Endothelial cell of umbilical vein (primary cell): ENCODE results near the gene PKD2L1. TPM values are rescaled to one million over a fixed set of nuclear protein-coding genes. Genes with fewer than 3 reads are reported as not detected.

Experiments
- BruUV-seq: library from RNA; stranded (reverse); fragments of 400-500 nt; replicated peaks from 2 replicates; lab custom pipeline; 2021; lab: Mats Ljungman, UMichigan
- CTCF ChIA-PET: fragments of 300-600, 350-600 bp; sonication (Branson Sonifier 250); formaldehyde crosslinking; loops from one replicate; lab custom pipeline; 2021; ENCODE audit warnings: antibody characterized with exemption, inconsistent platforms; lab: Charles Lee
- POLR2A ChIA-PET: fragments of 300-600, 350-600 bp; sonication (Branson Sonifier 250); formaldehyde crosslinking; loops from one replicate; lab custom pipeline; 2021; ENCODE audit warnings: antibody characterized with exemption, inconsistent platforms; lab: Charles Lee
- DNase-seq: peaks from one replicate; pipeline ENCODE4 v3.0.0-alpha.2; 2011; ENCODE audit warnings: low read depth, low spot score
- FAIRE-seq: peaks from 2 replicates; lab custom pipeline; 2011; peaks lifted over from hg19 to GRCh38; lab: Jason Lieb, UNC
- H2AFZ ChIP-seq: 2 replicates; pipeline ENCODE4 v1.6.0; 2012; ENCODE audit warnings: low read depth, low read length, control low read depth, inconsistent platforms
- H3K27ac ChIP-seq: 2 replicates; pipeline ENCODE4 v1.5.1; 2011; ENCODE audit warnings: low read depth, mild to moderate bottlenecking, control low read depth, low read length, moderate library complexity; ENCODE audit not compliant: insufficient read depth
- H3K27me3 ChIP-seq, 2 experiments: 2 replicates each; pipeline versions ENCODE4 v1.6.0 to v1.6.1; 2011; ENCODE audit warnings: low read length in 2 of 2, mixed read lengths in 1 of 2; ENCODE audit not compliant: control insufficient read depth in 2 of 2, insufficient read depth in 2 of 2
- H3K36me3 ChIP-seq, 2 experiments: 2 replicates in 1 of 2; 3 replicates in 1 of 2; pipeline ENCODE4 v1.5.1; 2011; ENCODE audit warnings: low read length in 2 of 2, mild to moderate bottlenecking in 1 of 2, moderate library complexity in 1 of 2; ENCODE audit not compliant: control insufficient read depth in 2 of 2, insufficient read depth in 2 of 2; ENCODE audit errors: extremely low read depth in 1 of 2
- H3K4me1 ChIP-seq: 3 replicates; pipeline ENCODE4 v1.5.1; 2011; ENCODE audit warnings: mild to moderate bottlenecking, low read length; ENCODE audit not compliant: control insufficient read depth, insufficient read depth; ENCODE audit errors: extremely low read depth
- H3K4me2 ChIP-seq: 2 replicates; pipeline ENCODE4 v1.6.1; 2011; ENCODE audit warnings: low read length, control low read depth, mixed read lengths; ENCODE audit not compliant: insufficient read depth
- H3K4me3 ChIP-seq, 3 experiments: fragments of 200-600 bp in 1 of 3; sonication (generic), shearing (Covaris generic) in 1 of 3; replicated peaks in 1 of 3; 2 replicates each; pipeline ENCODE4 v1.5.1; 2011 to 2016; ENCODE audit warnings: control low read depth in 3 of 3, low read length in 3 of 3, mild to moderate bottlenecking in 2 of 3, inconsistent platforms in 1 of 3, low read depth in 1 of 3, moderate library complexity in 1 of 3; ENCODE audit not compliant: insufficient read depth in 1 of 3
- H3K79me2 ChIP-seq: 2 replicates; pipeline ENCODE4 v1.6.0; 2012; ENCODE audit warnings: low read length, inconsistent platforms; ENCODE audit not compliant: control insufficient read depth, insufficient read depth
- H3K9ac ChIP-seq: replicated peaks from 2 replicates; pipeline ENCODE3; 2011; ENCODE audit warnings: low read length, control low read depth; ENCODE audit not compliant: insufficient read depth; ENCODE audit errors: extremely low read depth
- H3K9me1 ChIP-seq: replicated peaks from 3 replicates; pipeline ENCODE4 v1.6.0; 2011; ENCODE audit warnings: mild to moderate bottlenecking, low read length; ENCODE audit not compliant: control insufficient read depth, insufficient read depth; ENCODE audit errors: extremely low read depth
- H3K9me3 ChIP-seq: replicated peaks from 2 replicates; pipeline ENCODE4 v1.5.1; 2012; ENCODE audit warnings: low read length, inconsistent platforms; ENCODE audit not compliant: control insufficient read depth, insufficient read depth
- H4K20me1 ChIP-seq: replicated peaks from 2 replicates; pipeline ENCODE3; 2011; ENCODE audit warnings: mild to moderate bottlenecking, low read length; ENCODE audit not compliant: control insufficient read depth, insufficient read depth; ENCODE audit errors: extremely low read depth
- CTCF ChIP-seq, 2 donors: IDR thresholded peaks; 1 replicate in 1 of 2; 2 replicates in 1 of 2; pipeline ENCODE4 v1.5.1; 2011; ENCODE audit warnings: low read length in 2 of 2, mild to moderate bottlenecking in 2 of 2, moderate library complexity in 2 of 2, control low read depth in 1 of 2, inconsistent platforms in 1 of 2, low read depth in 1 of 2; ENCODE audit not compliant: insufficient read depth in 1 of 2; ENCODE audit errors: extremely low read depth in 1 of 2
- EZH2 ChIP-seq: IDR thresholded peaks from 2 replicates; pipeline ENCODE4 v1.6.1; 2012; ENCODE audit warnings: borderline replicate concordance, low read depth, mild to moderate bottlenecking, moderate library complexity, low read length, inconsistent platforms; ENCODE audit not compliant: severe bottlenecking
- JUN ChIP-seq: IDR thresholded peaks from 2 replicates; pipeline ENCODE4 v1.6.1; 2011; ENCODE audit warnings: borderline replicate concordance, low read depth; ENCODE audit not compliant: insufficient read length, insufficient read depth
- MAX ChIP-seq: IDR thresholded peaks from 2 replicates; pipeline ENCODE4 v1.6.1; 2011; ENCODE audit not compliant: insufficient read depth, insufficient read length
- MYC ChIP-seq: IDR thresholded peaks from one replicate; pipeline ENCODE4 v1.6.1; 2011; ENCODE audit warnings: mild to moderate bottlenecking, low read depth, low read length
- POLR2A ChIP-seq: IDR thresholded peaks from 2 replicates; pipeline ENCODE4 v1.6.1; 2012; ENCODE audit warnings: low read depth, mild to moderate bottlenecking, control low read depth, low read length
- POLR2AphosphoS5 ChIP-seq: IDR thresholded peaks from 2 replicates; pipeline ENCODE4 v1.6.1; 2012; ENCODE audit warnings: low read depth, mild to moderate bottlenecking, control low read depth, low read length, moderate library complexity; ENCODE audit not compliant: insufficient read depth
- dilution Hi-C: fragments of 300-500 bp; cut with MboI; formaldehyde crosslinking; loops from one replicate; pipeline ENCODE4 v1.15.0; 2019; ENCODE audit warnings: low sequenced_read_pairs; ENCODE audit not compliant: extremely low pct_ligation_motif_present
- intact Hi-C: fragments of 100-400 bp; cut with micrococcal nuclease; formaldehyde crosslinking; loops from one replicate; pipeline ENCODE4 v1.10.0; 2022
- polyA plus RNA-seq, 4 experiments: library from polyadenylated mRNA; depleted of rRNA in 3 of 4; stranded (reverse) in 3 of 4; unstranded in 1 of 4; fragments of >200 nt; gene quantifications; 2 replicates each; pipeline versions ENCODE4 v1.2.1 to v1.2.3, GENCODE V29; 2011 to 2012; ENCODE audit warnings: missing spikeins in 1 of 4
- total RNA-seq: library from RNA; stranded (reverse); gene quantifications from 2 replicates; pipeline ENCODE4 v1.2.3, GENCODE V29; 2021

PKD2L1 gene
- total and polyA plus RNA-seq, 2 donors (not counting 3 experiments of a cell fraction or from before 2014, with no cell fraction given) = not detected

- intact Hi-C loops = no loop called here
- dilution Hi-C loops = no loop called here
- ChIA-PET POLR2A (no interaction called here), CTCF (no interaction called here)
- Histone ChIP-seq H3K9me1 (no peaks in the 10 kb centered on the region), H3K9me3 (no peaks in the 10 kb centered on the region), H4K20me1 (no peaks in the 10 kb centered on the region), H3K27me3 (peaks cover 11 to 24% of the 10 kb centered on the region in 2 experiments), H3K4me2 (no peak overlapping the region), H3K4me1 (no peaks in the 10 kb centered on the region), H2AFZ (no peak overlapping the region), H3K4me3 (no peak overlapping the region), H3K36me3 (no peaks in the 10 kb centered on the region), H3K79me2 (no peaks in the 10 kb centered on the region), H3K9ac (no peak overlapping the region), H3K27ac (no peak overlapping the region)
- DNase-seq (no peak), FAIRE-seq (no peak)
- BruUV-seq = no TSS peak
- TF ChIP-seq POLR2AphosphoS5 (no peak), EZH2 (no peak), CTCF (IDR thresholded peaks at IDR 0.05; ENCODE audit: extremely low read depth in 1 of 2, insufficient read depth in 1 of 2, low read depth in 1 of 2, low read length in 2 of 2) (no peak), POLR2A (no peak), MYC (no peak)
Measured at GRCh38 chr10:100306861-100307260, 23.2 kb downstream of the PKD2L1 start.

- H3K9ac ChIP-seq = no peak overlapping the region
- no TSS peak for BruUV-seq
- no peak overlapping the region for H3K4me3 ChIP-seq
- intact Hi-C loops (no loop called here), dilution Hi-C loops (no loop called here)
- FAIRE-seq (no peak), DNase-seq (no peak)
- no peak overlapping the region for H3K4me2 ChIP-seq
- no peaks in the 10 kb centered on the region for H3K4me1 ChIP-seq
- H3K27ac ChIP-seq = no peak overlapping the region
- ChIA-PET CTCF (interaction anchor here (1.0 to 3.8 kb wide), 7 partner anchors 8 to 214 kb away, joined by 5 to 47 read pairs (median 8); no protein-coding TSS in a partner anchor), POLR2A (no interaction called here)
- H2AFZ ChIP-seq = no peak overlapping the region
- TF ChIP-seq JUN (no peak), CTCF (IDR thresholded peaks at IDR 0.05; ENCODE audit: extremely low read depth in 1 of 2, insufficient read depth in 1 of 2, low read depth in 1 of 2, low read length in 2 of 2) (no peak), POLR2A (no peak), MAX (no peak)
- peaks cover 11 to 21% of the 10 kb centered on the region in 2 experiments for H3K27me3 ChIP-seq
- H4K20me1 ChIP-seq = no peaks in the 10 kb centered on the region
- no peaks in the 10 kb centered on the region for H3K79me2 ChIP-seq
- H3K9me3 ChIP-seq = no peaks in the 10 kb centered on the region
- H3K9me1 ChIP-seq = no peaks in the 10 kb centered on the region
- no peaks in the 10 kb centered on the region for H3K36me3 ChIP-seq
Measured at GRCh38 chr10:100304414-100304813, 25.6 kb downstream of the PKD2L1 start.
